Natural killer cell treated with Interleukin-12 subunit alpha and Interleukin-12 subunit beta and Interleukin-15 and Interleukin-18, amount 100 ng/mL, for 72 hours (primary cell): ENCODE results near the gene OR10A5. TPM values are rescaled to one million over a fixed set of nuclear protein-coding genes. Genes with fewer than 3 reads are reported as not detected.

ENCODE experiments used
- ATAC-seq, 2 donors: fragments of 150-1000 bp; cut with Tn5 transposase in 1 of 2; sonication (Bioruptor Pico), chemical (Tn5 transposase) in 1 of 2; 2 replicates each; pipeline ENCODE4 v1.10.0; 2021
- DNase-seq: peaks from one replicate; pipeline ENCODE4 v3.0.0; 2022; ENCODE audit warnings: low spot score
- H3K27ac Mint-ChIP-seq, 2 donors: 1 replicate in 1 of 2; 2 replicates in 1 of 2; pipeline ENCODE4 v1.8.0; 2022; ENCODE audit warnings: mixed read lengths in 2 of 2, mild to moderate bottlenecking in 1 of 2, moderate library complexity in 1 of 2
- H3K27me3 Mint-ChIP-seq, 2 donors: 1 replicate in 1 of 2; 2 replicates in 1 of 2; pipeline ENCODE4 v1.8.0; 2022; ENCODE audit warnings: mixed read lengths in 2 of 2
- H3K36me3 Mint-ChIP-seq: one replicate; pipeline ENCODE4 v1.8.0; 2022; ENCODE audit warnings: mixed read lengths
- H3K4me1 Mint-ChIP-seq, 2 donors: 1 replicate in 1 of 2; 2 replicates in 1 of 2; pipeline ENCODE4 v1.8.0; 2022; ENCODE audit warnings: low read depth in 2 of 2, mixed read lengths in 2 of 2, mild to moderate bottlenecking in 1 of 2
- H3K4me3 Mint-ChIP-seq: one replicate; pipeline ENCODE4 v1.8.0; 2022; ENCODE audit warnings: mixed read lengths
- H3K9me3 Mint-ChIP-seq: 2 replicates; pipeline ENCODE4 v1.8.0; 2022; ENCODE audit warnings: mixed read lengths
- total RNA-seq, 2 donors: library from RNA; stranded (reverse); gene quantifications; one replicate each; pipeline ENCODE4 v1.2.3, GENCODE V29; 2022

OR10A5 gene
- total RNA-seq, 2 donors from 2014 or later, result not detected

GRCh38 chr11:6889835-6890234 lies 44.4 kb downstream of the OR10A5 start:
- Mint-ChIP-seq H3K36me3 (no peaks in the 10 kb centered on the region), H3K4me1 (no peaks in the 10 kb centered on the region), H3K27ac (no peak overlapping the region), H3K4me3 (no peak overlapping the region), H3K9me3 (no peaks in the 10 kb centered on the region), H3K27me3 (peaks cover 19 to 22% of the 10 kb centered on the region in 2 donors)
- DNase-seq, result no peak
- ATAC-seq, result no peak

- peaks cover 13% of the 10 kb centered on the region in 2 donors for H3K27me3 Mint-ChIP-seq
- DNase-seq (no peak), ATAC-seq (no peak)
- no peaks in the 10 kb centered on the region for H3K9me3 Mint-ChIP-seq
- no peak within 1 kb of the TSS for H3K4me3 Mint-ChIP-seq
- no peaks in the 10 kb centered on the region for H3K36me3 Mint-ChIP-seq
- no peaks in the 10 kb centered on the region for H3K4me1 Mint-ChIP-seq
- no peak within 1 kb of the TSS for H3K27ac Mint-ChIP-seq
Measured at GRCh38 chr11:6892400-6892799, 46.9 kb downstream of the OR10A5 start, which contains the start of gene OR2D2. Gene OR2D2, minus strand, starts transcription at chr11:6892500. Its CDS starts 0 bp downstream, at chr11:6892500.

GRCh38 chr11:6894097-6894496 lies 48.6 kb downstream of the OR10A5 start:
- no peak for DNase-seq
- ATAC-seq, result no peak
- H3K27me3 Mint-ChIP-seq, result peaks cover 15 to 20% of the 10 kb centered on the region in 2 donors
- H3K36me3 Mint-ChIP-seq, result no peaks in the 10 kb centered on the region
- H3K4me3 Mint-ChIP-seq, result no peak overlapping the region
- no peaks in the 10 kb centered on the region for H3K4me1 Mint-ChIP-seq
- no peaks in the 10 kb centered on the region for H3K9me3 Mint-ChIP-seq
- H3K27ac Mint-ChIP-seq, result no peak overlapping the region

- Mint-ChIP-seq H3K27me3 (peaks cover 14 to 21% of the 10 kb centered on the region in 2 donors), H3K4me1 (no peaks in the 10 kb centered on the region), H3K27ac (no peak overlapping the region), H3K36me3 (no peaks in the 10 kb centered on the region), H3K9me3 (no peaks in the 10 kb centered on the region), H3K4me3 (no peak overlapping the region)
- DNase-seq (no peak), ATAC-seq (peak in 1 of 2 donors; percentile 64)
Measured at GRCh38 chr11:6895010-6895409, 49.5 kb downstream of the OR10A5 start.

Other genes starting within 250 kb of the OR10A5 start
- gene RRP8, start 242.1 kb upstream of the OR10A5 start, total RNA-seq, result 10 to 100 TPM; 33.8 to 42.0 TPM
- gene ILK, start 241.9 kb upstream of the OR10A5 start, total RNA-seq, result 100 to 1,000 TPM in 1 of 2 donors, 10 to 100 TPM in 1; 91.8 to 142 TPM
- gene TAF10, start 233.5 kb upstream of the OR10A5 start, total RNA-seq, result 100 to 1,000 TPM; 118 to 152 TPM
- 10 to 100 TPM; 48.6 to 92.4 TPM for gene TPP1, start 226.3 kb upstream of the OR10A5 start, total RNA-seq
- 1 to 10 TPM in 1 of 2 donors, under 1 TPM in 1; 0.73 to 1.6 TPM for gene DCHS1, start 189.9 kb upstream of the OR10A5 start, total RNA-seq
- gene MRPL17, start 162.3 kb upstream of the OR10A5 start, total RNA-seq, result 10 to 100 TPM; 69.1 to 70.1 TPM
- gene OR2AG2, start 73.7 kb upstream of the OR10A5 start, total RNA-seq, result under 1 TPM in 1 of 2 donors, not detected in 1; 0.20 TPM
- not detected for gene OR2AG1, start 62.7 kb upstream of the OR10A5 start, total RNA-seq
- under 1 TPM in 1 of 2 donors, not detected in 1; 0.20 TPM for gene OR6A2, start 46.0 kb upstream of the OR10A5 start, total RNA-seq
- gene OR10A2, start 17.4 kb downstream of the OR10A5 start, total RNA-seq, result not detected
- not detected for gene OR10A4, start 30.9 kb downstream of the OR10A5 start, total RNA-seq
- not detected for gene OR2D2, start 46.8 kb downstream of the OR10A5 start, total RNA-seq
- gene OR2D3, start 75.3 kb downstream of the OR10A5 start, total RNA-seq, result not detected
- 1 to 10 TPM in 1 of 2 donors, under 1 TPM in 1; 0.24 to 1.5 TPM for gene ZNF215, start 80.7 kb downstream of the OR10A5 start, total RNA-seq
- gene ZNF214, start 174.7 kb downstream of the OR10A5 start, total RNA-seq, result not detected
- gene NLRP14, start 174.8 kb downstream of the OR10A5 start, total RNA-seq, result not detected
- not detected for gene RBMXL2, start 243.3 kb downstream of the OR10A5 start, total RNA-seq